Stomach (tissue), 9 donors: Measurements from ENCODE around the gene CIB1. TPM values are rescaled to one million over a fixed set of nuclear protein-coding genes. Genes with fewer than 3 reads are reported as not detected.

Experiments
- DNase-seq, 2 donors: peaks; one replicate each; pipeline versions ENCODE4 v3.0.0 to v3.0.0-alpha.2; 2013 to 2019
- H3K27ac ChIP-seq, 5 donors: fragments of 200-600 bp in 4 of 5; sonication (generic) in 4 of 5; one replicate each; pipeline ENCODE4 v1.5.1; 2013 to 2019; ENCODE audit warnings: mild to moderate bottlenecking in 1 of 5, moderate library complexity in 1 of 5
- H3K27me3 ChIP-seq, 3 donors: fragments of 200-600 bp; sonication (generic); one replicate each; pipeline ENCODE4 v1.5.1; 2017 to 2019; ENCODE audit warnings: mixed run types in 1 of 3
- H3K36me3 ChIP-seq, 4 donors: fragments of 200-600 bp; sonication (generic); 1 replicate in 3 of 4; 2 replicates in 1 of 4; pipeline ENCODE4 v1.5.1; 2016 to 2019
- H3K4me1 ChIP-seq, 4 donors: fragments of 200-600 bp; sonication (generic); one replicate each; pipeline ENCODE4 v1.5.1; 2016 to 2019
- H3K4me3 ChIP-seq, 4 donors: fragments of 200-600 bp; sonication (generic) in 3 of 4; one replicate each; pipeline ENCODE4 v1.5.1; 2016 to 2019; ENCODE audit warnings: mild to moderate bottlenecking in 1 of 4
- H3K9me3 ChIP-seq, 4 donors: fragments of 200-600 bp; sonication (generic); one replicate each; pipeline ENCODE4 v1.5.1; 2016 to 2019
- CTCF ChIP-seq, 7 experiments: fragments of 450-650 bp in 4 of 7; fragments of 200-600 bp in 3 of 7; sonication (generic) in 3 of 7; IDR thresholded peaks; one replicate each; pipeline ENCODE4 v1.5.1; 2016 to 2019; ENCODE audit warnings: antibody characterized with exemption in 7 of 7, control low read depth in 2 of 7, mild to moderate bottlenecking in 1 of 7
- EP300 ChIP-seq: sonication (generic); formaldehyde crosslinking; IDR thresholded peaks from one replicate; pipeline ENCODE4 v1.6.1; 2017; ENCODE audit warnings: antibody characterized with exemption
- POLR2A ChIP-seq, 4 donors: fragments of 450-650 bp; IDR thresholded peaks; one replicate each; pipeline ENCODE4 v1.6.1; 2016; ENCODE audit warnings: antibody characterized with exemption in 4 of 4, control low read depth in 2 of 4, mild to moderate bottlenecking in 1 of 4, moderate library complexity in 1 of 4
- POLR2AphosphoS5 ChIP-seq, 3 donors: sonication (generic); formaldehyde crosslinking; IDR thresholded peaks; one replicate each; pipeline ENCODE4 v1.6.1; 2016; ENCODE audit warnings: antibody characterized with exemption in 3 of 3
- WGBS, 5 donors: extraction: QIAGEN DNeasy Blood & Tissue Kit in 3 of 5; methylation state at CpG; one replicate each; pipeline versions ENCODE4 v1.1.5 to v1.1.7; 2013 to 2018; 5-methylcytosine and 5-hydroxymethylcytosine counted together
- intact Hi-C: fragments of 100-400 bp; cut with DNase I; formaldehyde crosslinking; loops from one replicate; pipeline ENCODE4 v1.15.1; 2023; ENCODE audit warnings: low total_unique reads
- polyA plus RNA-seq, 3 donors: library from polyadenylated mRNA; stranded (reverse); fragments of 200-250 nt; gene quantifications; one replicate each; pipeline ENCODE4 v1.2.3, GENCODE V29; 2013
- total RNA-seq, 5 donors: library from RNA; depleted of rRNA; stranded (reverse); fragments of >200 nt; gene quantifications; one replicate each; pipeline versions ENCODE4 v1.1.0 to v1.2.3, GENCODE V29; 2014 to 2016
- donor health status: healthy with polysubstance abuse.
- donor health status: Bipolar disorder and iron deficiency.
- donor health status: healthy.

CIB1 gene
- total and polyA plus RNA-seq, 8 donors: 27.4 to 206 (median 95.5) TPM

DNA sequence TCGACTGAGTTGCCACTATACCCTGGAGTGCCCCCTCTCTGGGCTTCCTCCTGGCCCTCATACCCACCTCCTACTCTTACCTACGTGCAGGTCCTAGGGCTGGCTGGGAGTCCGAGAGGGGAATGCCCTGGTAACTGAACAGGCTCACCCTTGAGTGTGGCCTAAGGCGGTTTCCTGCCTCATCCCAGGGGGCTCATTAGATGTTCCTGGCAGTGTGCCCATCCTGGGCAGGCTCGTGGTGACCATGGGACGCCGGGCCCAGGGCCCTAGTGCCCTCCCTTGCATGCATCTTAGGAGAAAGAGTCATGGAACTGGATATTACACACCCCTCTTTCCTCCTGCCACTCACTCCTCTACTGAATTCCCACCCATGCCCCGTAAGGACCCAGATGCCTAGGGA lies 29.8 kb downstream of the CIB1 start:
- intact Hi-C loops: no loop called here
- DNase-seq: peak in 1 of 2 donors; percentile 55
- peak overlapping the region in 1 of 4 donors; percentile 7 for H3K4me3 ChIP-seq
- TF ChIP-seq CTCF (IDR thresholded peaks at IDR 0.05) (no peak), POLR2A (IDR thresholded peaks at IDR 0.05) (no peak)
- no peaks in the 10 kb centered on the region for H3K9me3 ChIP-seq
- H3K27me3 ChIP-seq: no peaks in the 10 kb centered on the region
- no peak overlapping the region for H3K27ac ChIP-seq
- peaks cover 0 to 47% (median 31%) of the 10 kb centered on the region in 4 donors for H3K36me3 ChIP-seq
- H3K4me1 ChIP-seq: peaks cover 30 to 68% (median 58%) of the 10 kb centered on the region in 4 donors
- 71 to 84% (median 75%) methylated on average over 7 to 8 of the region's 8 CpGs for WGBS, 5 donors

DNA sequence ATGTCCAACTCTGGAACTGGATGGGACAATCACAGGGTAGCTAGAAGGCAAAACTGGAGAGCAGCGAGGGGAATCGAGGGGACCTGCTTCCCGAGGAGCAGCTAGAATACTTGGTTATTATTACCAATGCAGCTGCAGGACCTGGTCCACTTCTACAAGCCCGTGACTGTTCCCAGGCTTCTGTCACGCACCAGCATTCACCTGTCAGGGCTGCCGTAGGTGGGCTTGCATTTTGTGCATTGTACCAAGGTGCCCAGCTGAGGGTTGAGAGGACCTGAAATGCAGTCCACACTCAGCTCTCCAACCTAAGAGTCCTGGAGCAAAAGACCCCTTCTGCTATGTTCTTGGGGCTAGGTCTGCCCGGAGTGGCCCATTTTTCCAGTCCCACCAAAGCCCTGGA lies 30.3 kb downstream of the CIB1 start:
- TF ChIP-seq POLR2A (IDR thresholded peaks at IDR 0.05): no peak
- no peak for TF ChIP-seq CTCF (IDR thresholded peaks at IDR 0.05)
- TF ChIP-seq POLR2AphosphoS5 (IDR thresholded peaks at IDR 0.05): no peak
- TF ChIP-seq EP300: no peak
- Histone ChIP-seq H3K4me3 (peak overlapping the region in 2 of 4 donors; percentile 7 to 94), H3K4me1 (peaks cover 30 to 73% (median 57%) of the 10 kb centered on the region in 4 donors), H3K9me3 (no peaks in the 10 kb centered on the region), H3K36me3 (peaks cover 0 to 45% (median 31%) of the 10 kb centered on the region in 4 donors), H3K27me3 (no peaks in the 10 kb centered on the region), H3K27ac (no peak overlapping the region)
- DNase-seq: no peak
- 92 to 95% (median 94%) methylated on average over 7 of the region's 7 CpGs for WGBS, 5 donors
- intact Hi-C loops: no loop called here

GRCh38 chr15:90202929-90203328 lies 30.8 kb downstream of the CIB1 start:
- TF ChIP-seq POLR2A (IDR thresholded peaks at IDR 0.05) (no peak), CTCF (IDR thresholded peaks at IDR 0.05) (no peak), EP300 (no peak), POLR2AphosphoS5 (IDR thresholded peaks at IDR 0.05) (no peak)
- H3K27ac ChIP-seq: peak overlapping the region in 1 of 5 donors; percentile 78
- H3K4me1 ChIP-seq: peaks cover 30 to 78% (median 57%) of the 10 kb centered on the region in 4 donors
- intact Hi-C loops: no loop called here
- H3K27me3 ChIP-seq: no peaks in the 10 kb centered on the region
- peaks cover 0 to 42% (median 30%) of the 10 kb centered on the region in 4 donors for H3K36me3 ChIP-seq
- no peaks in the 10 kb centered on the region for H3K9me3 ChIP-seq
- WGBS, 5 donors: 70 to 91% (median 79%) methylated on average over 4 of the region's 4 CpGs
- H3K4me3 ChIP-seq: peak overlapping the region in 3 of 4 donors; percentile 70 to 94 (median 75)
- no peak for DNase-seq

GRCh38 chr15:90201944-90202375 lies 31.8 kb downstream of the CIB1 start:
- TF ChIP-seq CTCF (IDR thresholded peaks at IDR 0.05) (no peak), EP300 (no peak)
- WGBS, 5 donors: 4 to 30% (median 5%) methylated on average over 6 to 25 of the region's 25 CpGs
- Histone ChIP-seq H3K27ac (peak overlapping the region; percentile 78 to 92 (median 85)), H3K4me3 (peak overlapping the region; percentile 68 to 94 (median 72)), H3K36me3 (peaks cover 0 to 33% (median 22%) of the 10 kb centered on the region in 4 donors), H3K27me3 (no peaks in the 10 kb centered on the region), H3K9me3 (no peaks in the 10 kb centered on the region), H3K4me1 (peaks cover 30 to 75% (median 55%) of the 10 kb centered on the region in 4 donors)
- intact Hi-C loops: no loop called here
- peak in 1 of 2 donors; percentile 58 for DNase-seq
